ENCODE data around the gene WWOX. TPM values are rescaled to one million over a fixed set of nuclear protein-coding genes. Genes with fewer than 3 reads are reported as not detected.
A peak's percentile ranks its signal among the peaks of the same experiment; 100 is the strongest.

WWOX gene
- total and polyA plus RNA-seq, 2 of the 13 experiments (the other 11 are each of a cell fraction or from before 2014, with no cell fraction given): 9.1 to 37.4 TPM

- 0 out of 2 replicates have a peak, but pooled peaks have one; percentile 18 for TF ChIP-seq ZNF687 (CRISPR knock-in tag; IDR thresholded peaks at IDR 0.05)
- TF ChIP-seq ZBTB1 (CRISPR knock-in tag; IDR thresholded peaks at IDR 0.05; ENCODE audit: borderline replicate concordance): no peak
- TF ChIP-seq PLSCR1 (CRISPR knock-in tag; IDR thresholded peaks at IDR 0.05; ENCODE audit: borderline replicate concordance): no peak
- no peak for TF ChIP-seq ZNF143 (CRISPR knock-in tag; IDR thresholded peaks at IDR 0.05)
- 0 out of 2 replicates have a peak, but pooled peaks have one; percentile 3 for TF ChIP-seq SIN3A (IDR thresholded peaks at IDR 0.05; ENCODE audit: borderline replicate concordance, low read depth, low read length)
- TF ChIP-seq, protein P1, sequence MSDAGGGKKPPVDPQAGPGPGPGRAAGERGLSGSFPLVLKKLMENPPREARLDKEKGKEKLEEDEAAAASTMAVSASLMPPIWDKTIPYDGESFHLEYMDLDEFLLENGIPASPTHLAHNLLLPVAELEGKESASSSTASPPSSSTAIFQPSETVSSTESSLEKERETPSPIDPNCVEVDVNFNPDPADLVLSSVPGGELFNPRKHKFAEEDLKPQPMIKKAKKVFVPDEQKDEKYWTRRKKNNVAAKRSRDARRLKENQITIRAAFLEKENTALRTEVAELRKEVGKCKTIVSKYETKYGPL (CRISPR knock-in tag; IDR thresholded peaks at IDR 0.05): no peak
- TF ChIP-seq HCFC1 (IDR thresholded peaks at IDR 0.05; ENCODE audit: low read depth, low read length): no peak; the same call in 1 of the 2 replicates
- TF ChIP-seq CBX1 (IDR thresholded peaks at IDR 0.05; ENCODE audit: low read depth): no peak
- TF ChIP-seq NFIC (IDR thresholded peaks at IDR 0.05; ENCODE audit: low read length): no peak
Measured at GRCh38 chr16:78100112-78100467, 636 bp downstream of the WWOX start (continued).
